OCI-LY1 (cell line): ENCODE data around the gene FAM43A.

Experiments used
- H2AFZ ChIP-seq: fragments of 200-600 bp; sonication (generic), shearing (Covaris generic); 2 replicates; pipeline ENCODE4 v1.6.0; 2014; ENCODE audit warnings: antibody characterized with exemption, mild to moderate bottlenecking, low read length
- H3F3A ChIP-seq: fragments of 200-600 bp; sonication (generic), shearing (Covaris generic); 2 replicates; pipeline ENCODE4 v1.6.0; 2014; ENCODE audit warnings: mild to moderate bottlenecking, antibody characterized with exemption, low read length, moderate library complexity; ENCODE audit not compliant: insufficient read depth
- H3K27ac ChIP-seq: fragments of 200-600 bp; sonication (generic); 2 replicates; pipeline ENCODE4 v1.5.1; 2014; ENCODE audit warnings: low read length, mixed run types, mild to moderate bottlenecking, low read depth; ENCODE audit not compliant: poor library complexity, severe bottlenecking
- H3K27me3 ChIP-seq: fragments of 200-600 bp; sonication (generic); 2 replicates; pipeline ENCODE4 v1.6.0; 2014; ENCODE audit warnings: antibody characterized with exemption, mild to moderate bottlenecking, low read length, moderate library complexity; ENCODE audit not compliant: insufficient read depth
- H3K36me3 ChIP-seq: fragments of 200-600 bp; sonication (generic); 2 replicates; pipeline ENCODE4 v1.6.1; 2014; ENCODE audit warnings: mild to moderate bottlenecking, antibody characterized with exemption, low read length, moderate library complexity, mixed read lengths; ENCODE audit not compliant: insufficient read depth
- H3K4me1 ChIP-seq: fragments of 200-600 bp; sonication (generic); 2 replicates; pipeline ENCODE4 v1.5.1; 2014; ENCODE audit warnings: mild to moderate bottlenecking, low read length, moderate library complexity; ENCODE audit not compliant: insufficient read depth, severe bottlenecking
- H3K4me2 ChIP-seq: fragments of 200-600 bp; sonication (generic), shearing (Covaris generic); 2 replicates; pipeline ENCODE4 v1.6.1; 2014; ENCODE audit warnings: low read length
- H3K4me3 ChIP-seq: fragments of 200-600 bp; sonication (generic); 2 replicates; pipeline ENCODE4 v1.5.1; 2014; ENCODE audit warnings: low read length, low read depth, mild to moderate bottlenecking, mixed read lengths; ENCODE audit not compliant: poor library complexity, severe bottlenecking
- H3K79me2 ChIP-seq: fragments of 200-600 bp; shearing (Covaris generic); 2 replicates; pipeline ENCODE4 v1.6.1; 2016; ENCODE audit warnings: mixed run types, low read length, mixed read lengths; ENCODE audit not compliant: insufficient read depth
- H3K9ac ChIP-seq: fragments of 200-600 bp; sonication (generic), shearing (Covaris generic); 2 replicates; pipeline ENCODE4 v1.6.1; 2014; ENCODE audit warnings: mild to moderate bottlenecking, low read length, mixed read lengths
- H3K9me2 ChIP-seq: fragments of 200-600 bp; sonication (generic), shearing (Covaris generic); 2 replicates; pipeline ENCODE4 v1.6.1; 2014; ENCODE audit warnings: low read depth, mild to moderate bottlenecking, low read length, mixed read lengths
- H3K9me3 ChIP-seq: fragments of 200-600 bp; shearing (Covaris generic); 2 replicates; pipeline ENCODE4 v1.6.1; 2014; ENCODE audit warnings: low read length, mixed read lengths
- H4K20me1 ChIP-seq: fragments of 200-600 bp; sonication (generic), shearing (Covaris generic); 2 replicates; pipeline ENCODE4 v1.6.0; 2016; ENCODE audit warnings: mild to moderate bottlenecking, low read length; ENCODE audit not compliant: insufficient read depth
- CTCF ChIP-seq: fragments of 200-600 bp; sonication (generic), shearing (Covaris generic); IDR thresholded peaks from 2 replicates; pipeline ENCODE4 v1.5.1; 2017; ENCODE audit warnings: mild to moderate bottlenecking, antibody characterized with exemption, low read length, moderate library complexity, mixed read lengths
- EZH2 ChIP-seq: fragments of 200-600 bp; sonication (generic), shearing (Covaris generic); IDR thresholded peaks from 2 replicates; pipeline ENCODE4 v1.8.0; 2017; ENCODE audit warnings: borderline replicate concordance, mixed run types, mild to moderate bottlenecking, antibody characterized with exemption, low read length, moderate library complexity, mixed read lengths

Gene FAM43A

GRCh38 chr3:194690501-194691372 lies 5.1 kb downstream of the FAM43A start:
- H3F3A ChIP-seq, result peaks cover 10% of the 10 kb centered on the region
- peak overlapping the region; percentile 58 for H3K4me2 ChIP-seq
- no peaks in the 10 kb centered on the region for H3K79me2 ChIP-seq
- no peaks in the 10 kb centered on the region for H4K20me1 ChIP-seq
- TF ChIP-seq EZH2, result no peak
- no peak for TF ChIP-seq CTCF
- no peaks in the 10 kb centered on the region for H3K9me2 ChIP-seq
- H3K27ac ChIP-seq, result peak overlapping the region; percentile 83
- H3K4me3 ChIP-seq, result peak overlapping the region; percentile 34
- no peaks in the 10 kb centered on the region for H3K27me3 ChIP-seq
- H2AFZ ChIP-seq, result no peak overlapping the region
- peaks cover 70% of the 10 kb centered on the region for H3K4me1 ChIP-seq
- no peaks in the 10 kb centered on the region for H3K9me3 ChIP-seq
- no peaks in the 10 kb centered on the region for H3K36me3 ChIP-seq
- no peak overlapping the region; the same call in 1 of the 2 replicates for H3K9ac ChIP-seq

- peak overlapping the region; percentile 34 for H3K4me3 ChIP-seq
- H3K9me3 ChIP-seq, result no peaks in the 10 kb centered on the region
- no peaks in the 10 kb centered on the region for H4K20me1 ChIP-seq
- TF ChIP-seq CTCF (no peak), EZH2 (no peak)
- peaks cover 61% of the 10 kb centered on the region for H3K4me1 ChIP-seq
- no peaks in the 10 kb centered on the region for H3K36me3 ChIP-seq
- H3K27me3 ChIP-seq, result no peaks in the 10 kb centered on the region
- H3F3A ChIP-seq, result peaks cover 10% of the 10 kb centered on the region
- H2AFZ ChIP-seq, result no peak overlapping the region
- no peaks in the 10 kb centered on the region for H3K9me2 ChIP-seq
- no peak overlapping the region; the same call in 1 of the 2 replicates for H3K9ac ChIP-seq
- H3K79me2 ChIP-seq, result no peaks in the 10 kb centered on the region
- peak overlapping the region; percentile 58 for H3K4me2 ChIP-seq
- peak overlapping the region; percentile 83 for H3K27ac ChIP-seq
Observed at GRCh38 chr3:194691481-194692283, 6.0 kb downstream of the FAM43A start.

- H3K9me3 ChIP-seq, result peaks cover 3% of the 10 kb centered on the region; the same call in 1 of the 2 replicates
- H4K20me1 ChIP-seq, result no peaks in the 10 kb centered on the region
- no peak overlapping the region for H3K9ac ChIP-seq
- no peak overlapping the region for H2AFZ ChIP-seq
- no peak overlapping the region for H3K27ac ChIP-seq
- no peak overlapping the region for H3K4me3 ChIP-seq
- H3K9me2 ChIP-seq, result no peaks in the 10 kb centered on the region
- H3K4me1 ChIP-seq, result peaks cover 13% of the 10 kb centered on the region
- H3K36me3 ChIP-seq, result no peaks in the 10 kb centered on the region; the same call in 1 of the 2 replicates
- TF ChIP-seq EZH2, result no peak
- no peak for TF ChIP-seq CTCF
- peaks cover 2% of the 10 kb centered on the region; the same call in 1 of the 2 replicates for H3F3A ChIP-seq
- H3K27me3 ChIP-seq, result peaks cover 12% of the 10 kb centered on the region; the same call in 1 of the 2 replicates
- no peaks in the 10 kb centered on the region for H3K79me2 ChIP-seq
- H3K4me2 ChIP-seq, result no peak overlapping the region
Observed at GRCh38 chr3:194696702-194697101, 11.0 kb downstream of the FAM43A start.
